ENCODE data around the gene MACC1.

MACC1 gene

DNA sequence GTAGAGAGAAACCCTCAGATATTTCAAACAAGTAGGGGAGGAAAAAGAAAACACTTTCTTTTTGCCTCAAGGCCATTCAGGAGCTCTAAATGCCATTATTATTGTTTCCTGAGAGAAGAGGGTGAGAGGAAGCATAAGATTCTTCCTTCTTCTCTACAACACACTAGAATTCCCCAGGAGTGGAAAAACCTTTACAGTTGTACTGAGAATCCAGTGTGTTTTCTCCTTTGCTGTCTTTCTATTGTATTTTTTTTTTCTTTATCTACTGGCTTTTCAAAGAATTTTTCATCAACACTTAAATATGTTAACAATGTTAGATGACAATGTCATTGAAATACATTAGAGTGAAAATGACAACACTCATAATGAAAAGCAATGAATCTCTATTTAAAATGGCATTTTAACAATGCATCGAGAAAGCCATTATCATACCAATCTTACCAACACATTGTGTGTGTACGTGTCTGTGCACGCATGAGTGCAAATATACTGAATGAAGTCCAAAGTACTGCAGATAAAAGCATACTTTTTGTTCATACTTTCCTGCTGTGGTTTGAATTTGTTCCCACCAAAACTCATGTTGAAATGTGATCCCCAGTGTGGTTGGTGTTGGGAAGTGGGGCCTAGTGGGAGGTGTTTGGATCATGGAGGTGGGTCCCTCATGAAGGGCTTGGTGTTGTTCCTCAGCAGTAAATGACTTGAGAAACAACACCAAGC, 24.2 kb upstream of the MACC1 start:
- TF ChIP-seq, protein P1, sequence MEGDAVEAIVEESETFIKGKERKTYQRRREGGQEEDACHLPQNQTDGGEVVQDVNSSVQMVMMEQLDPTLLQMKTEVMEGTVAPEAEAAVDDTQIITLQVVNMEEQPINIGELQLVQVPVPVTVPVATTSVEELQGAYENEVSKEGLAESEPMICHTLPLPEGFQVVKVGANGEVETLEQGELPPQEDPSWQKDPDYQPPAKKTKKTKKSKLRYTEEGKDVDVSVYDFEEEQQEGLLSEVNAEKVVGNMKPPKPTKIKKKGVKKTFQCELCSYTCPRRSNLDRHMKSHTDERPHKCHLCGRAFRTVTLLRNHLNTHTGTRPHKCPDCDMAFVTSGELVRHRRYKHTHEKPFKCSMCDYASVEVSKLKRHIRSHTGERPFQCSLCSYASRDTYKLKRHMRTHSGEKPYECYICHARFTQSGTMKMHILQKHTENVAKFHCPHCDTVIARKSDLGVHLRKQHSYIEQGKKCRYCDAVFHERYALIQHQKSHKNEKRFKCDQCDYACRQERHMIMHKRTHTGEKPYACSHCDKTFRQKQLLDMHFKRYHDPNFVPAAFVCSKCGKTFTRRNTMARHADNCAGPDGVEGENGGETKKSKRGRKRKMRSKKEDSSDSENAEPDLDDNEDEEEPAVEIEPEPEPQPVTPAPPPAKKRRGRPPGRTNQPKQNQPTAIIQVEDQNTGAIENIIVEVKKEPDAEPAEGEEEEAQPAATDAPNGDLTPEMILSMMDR (IDR thresholded peaks at IDR 0.05): no peak
- H3K27ac ChIP-seq: no peak overlapping the region

DNA sequence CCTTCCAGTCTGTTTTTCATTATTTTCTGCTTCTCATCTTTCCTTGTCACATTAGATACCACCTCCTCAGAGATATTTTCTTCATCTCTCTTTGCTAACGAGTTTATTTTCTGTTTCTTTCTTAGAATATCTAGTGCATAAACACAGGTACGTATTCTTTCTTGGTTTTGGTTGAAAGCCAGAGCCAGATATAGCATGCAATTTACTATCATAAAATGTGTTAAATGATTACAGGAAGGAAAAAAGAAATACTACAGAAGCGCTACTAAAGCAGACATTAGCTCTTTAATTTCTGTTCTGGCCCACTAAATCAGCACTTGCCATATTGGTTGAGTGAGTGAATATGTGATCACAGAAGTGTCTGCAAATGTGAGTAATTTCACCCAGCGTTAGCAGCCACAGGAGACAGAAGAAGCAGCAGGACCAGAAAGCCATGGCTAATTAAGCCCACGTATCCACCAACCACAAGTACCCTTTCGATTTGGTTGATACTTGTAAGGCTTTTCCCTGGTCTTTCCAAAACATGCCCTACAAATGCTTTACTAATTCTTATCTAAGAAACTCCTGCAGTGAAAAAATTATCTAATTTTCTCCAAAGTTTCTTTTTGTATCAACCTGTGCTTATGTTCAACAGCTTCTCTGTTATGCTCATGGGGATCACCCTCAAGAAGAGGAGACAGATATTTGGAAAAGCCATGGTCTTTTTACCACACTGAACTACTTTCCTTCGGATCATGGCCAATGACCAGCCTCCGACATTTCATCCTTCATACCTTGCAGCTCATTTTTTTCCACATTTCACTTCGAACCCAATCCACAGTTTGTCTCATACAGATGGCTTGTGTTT, 23.1 kb upstream of the MACC1 start:
- no peak overlapping the region for H3K9ac ChIP-seq
- TF ChIP-seq, protein P1 (IDR thresholded peaks at IDR 0.05): no peak
- H3K36me3 ChIP-seq (ENCODE audit: control insufficient read depth, insufficient read depth, low read length): no peaks in the 10 kb centered on the region
- no peak overlapping the region for H2AFZ ChIP-seq
- H3K27me3 ChIP-seq (ENCODE audit: control insufficient read depth, insufficient read depth, low read length): no peaks in the 10 kb centered on the region
- no peak overlapping the region for H3K27ac ChIP-seq
- H3K79me2 ChIP-seq: no peaks in the 10 kb centered on the region
- H3K4me2 ChIP-seq (ENCODE audit: low read length): no peak overlapping the region
- no peaks in the 10 kb centered on the region for H3K4me1 ChIP-seq
- no peak overlapping the region for H3K4me3 ChIP-seq (ENCODE audit: low read depth, low read length)
- H3K9me3 ChIP-seq (ENCODE audit: control insufficient read depth, low read length): no peaks in the 10 kb centered on the region

More for the DNA sequence above, 24.2 kb upstream of the MACC1 start:
- no peaks in the 10 kb centered on the region for H3K36me3 ChIP-seq (ENCODE audit: control insufficient read depth, insufficient read depth, low read length)
- H3K9ac ChIP-seq: no peak overlapping the region
- no peaks in the 10 kb centered on the region for H3K9me3 ChIP-seq (ENCODE audit: control insufficient read depth, low read length)
- H3K4me1 ChIP-seq: no peaks in the 10 kb centered on the region
- no peak overlapping the region for H3K4me2 ChIP-seq (ENCODE audit: low read length)
- no peaks in the 10 kb centered on the region for H3K27me3 ChIP-seq (ENCODE audit: control insufficient read depth, insufficient read depth, low read length)
- H2AFZ ChIP-seq: no peak overlapping the region
- no peak overlapping the region for H3K4me3 ChIP-seq (ENCODE audit: low read depth, low read length)
- H3K79me2 ChIP-seq: no peaks in the 10 kb centered on the region

DNA sequence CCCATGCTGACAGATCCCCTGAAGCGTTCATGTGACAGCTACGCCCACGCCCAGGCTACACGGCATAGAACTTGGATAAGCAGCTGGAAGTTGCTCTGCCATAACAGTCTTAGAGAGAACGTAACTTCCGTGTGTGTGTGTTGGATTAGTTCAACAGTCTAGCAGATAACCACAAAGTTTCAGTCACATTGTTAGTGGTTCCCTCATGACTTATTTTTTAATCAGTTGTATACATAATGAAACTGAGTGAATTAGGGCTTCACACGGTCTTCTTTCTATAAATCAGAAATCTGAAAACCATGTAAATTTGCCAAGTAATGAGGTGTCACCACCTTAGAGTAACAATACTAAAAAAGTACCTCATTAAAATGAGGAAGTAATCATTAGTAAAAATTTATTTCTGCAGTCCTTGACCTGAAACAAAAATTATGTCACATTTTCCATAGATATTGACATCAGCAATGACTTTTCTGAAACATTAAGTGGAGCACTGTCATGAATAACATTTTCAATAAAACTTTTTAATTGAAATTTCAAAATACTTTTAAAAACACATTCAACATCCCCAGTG, 21.7 kb upstream of the MACC1 start:
- Histone ChIP-seq H3K36me3 (ENCODE audit: control insufficient read depth, insufficient read depth, low read length) (no peaks in the 10 kb centered on the region), H3K79me2 (no peaks in the 10 kb centered on the region), H2AFZ (no peak overlapping the region), H3K27ac (no peak overlapping the region), H3K9ac (no peak overlapping the region), H3K9me3 (ENCODE audit: control insufficient read depth, low read length) (no peaks in the 10 kb centered on the region), H3K4me3 (ENCODE audit: low read depth, low read length) (no peak overlapping the region), H3K4me1 (no peaks in the 10 kb centered on the region), H3K4me2 (ENCODE audit: low read length) (no peak overlapping the region), H3K27me3 (ENCODE audit: control insufficient read depth, insufficient read depth, low read length) (no peaks in the 10 kb centered on the region)
- TF ChIP-seq, protein P1 (IDR thresholded peaks at IDR 0.05): no peak

DNA sequence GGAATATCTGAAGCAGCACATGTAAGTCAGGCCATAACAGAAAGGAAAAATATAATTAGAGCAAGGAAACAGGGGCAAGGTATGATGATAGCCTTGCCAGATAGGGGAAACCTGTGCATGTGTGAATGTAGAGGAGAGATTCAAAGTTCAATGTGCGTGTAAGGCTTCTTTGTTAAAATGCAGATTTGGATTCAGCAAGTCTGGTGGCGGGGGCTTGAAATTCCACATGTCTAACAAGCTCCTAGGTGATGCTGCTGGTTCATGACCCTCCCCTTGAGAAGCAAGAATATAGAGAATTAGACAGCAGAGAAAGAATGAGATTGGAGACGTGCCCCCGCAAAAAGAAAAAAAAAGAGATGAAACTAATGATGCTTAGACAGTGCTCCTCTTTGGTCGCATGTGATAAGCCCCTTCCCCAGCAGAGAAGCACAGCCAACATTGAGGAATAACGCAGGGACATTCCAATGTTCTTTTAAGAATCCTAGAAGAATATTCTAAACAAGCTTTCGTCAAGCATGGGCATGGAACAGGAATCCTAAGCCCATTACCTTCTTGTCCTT, 21.1 kb upstream of the MACC1 start:
- H3K4me2 ChIP-seq (ENCODE audit: low read length): no peak overlapping the region
- TF ChIP-seq, protein P1 (IDR thresholded peaks at IDR 0.05): no peak
- no peak overlapping the region for H3K27ac ChIP-seq
- H3K27me3 ChIP-seq (ENCODE audit: control insufficient read depth, insufficient read depth, low read length): no peaks in the 10 kb centered on the region
- no peaks in the 10 kb centered on the region for H3K4me1 ChIP-seq
- no peak overlapping the region for H3K9ac ChIP-seq
- H3K4me3 ChIP-seq (ENCODE audit: low read depth, low read length): no peak overlapping the region
- H3K79me2 ChIP-seq: no peaks in the 10 kb centered on the region
- no peaks in the 10 kb centered on the region for H3K36me3 ChIP-seq (ENCODE audit: control insufficient read depth, insufficient read depth, low read length)
- H2AFZ ChIP-seq: no peak overlapping the region
- no peaks in the 10 kb centered on the region for H3K9me3 ChIP-seq (ENCODE audit: control insufficient read depth, low read length)
